Measurements from ENCODE around the gene ERCC2. TPM values are rescaled to one million over a fixed set of nuclear protein-coding genes. Genes with fewer than 3 reads are reported as not detected.

ERCC2 gene
- total and polyA plus RNA-seq, 2 of the 8 experiments (the other 6 are each of a cell fraction or from before 2014, with no cell fraction given): 107 to 117 TPM

- TF ChIP-seq SUZ12 (IDR thresholded peaks at IDR 0.05; ENCODE audit: low read length): no peak
- no peak for TF ChIP-seq GTF2F1 (IDR thresholded peaks at IDR 0.05; ENCODE audit: borderline replicate concordance, low read depth, low read length)
- TF ChIP-seq SP4 (IDR thresholded peaks at IDR 0.05; ENCODE audit: low read length): no peak
- TF ChIP-seq CBX5 (IDR thresholded peaks at IDR 0.05; ENCODE audit: low read depth, low read length): no peak
- TF ChIP-seq NRF1 (IDR thresholded peaks at IDR 0.05; ENCODE audit: low read depth, low read length): no peak
- no peak for TF ChIP-seq CHD7 (IDR thresholded peaks at IDR 0.05; ENCODE audit: insufficient replicate concordance, low read length)
- no peak for TF ChIP-seq ATF3 (IDR thresholded peaks at IDR 0.05; ENCODE audit: insufficient read depth, low read depth, low read length)
These were observed 12.1 kb upstream of the ERCC2 start (continued) for GRCh38 chr19:45382426-45382825.
